NCI-H1105 treated with DMSO at 0.1 percent for 48 hours (cell line): ENCODE results near the gene REXO4.
"Not testable (repeated sequence)": the region's sequence is repeated elsewhere in the genome, so short reads cannot be mapped to it uniquely, and the experiment has no call there.

Experiments used
- DNase-seq: peaks from one replicate; lab custom pipeline; 2025; lab: John Stamatoyannopoulos, UW

The REXO4 gene

GRCh38 chr9:133420392-133420827, 2.6 kb upstream of the REXO4 start:
- DNase-seq: no peak

- DNase-seq: no peak
These were observed 1.2 kb upstream of the REXO4 start for GRCh38 chr9:133419005-133419404.

DNA sequence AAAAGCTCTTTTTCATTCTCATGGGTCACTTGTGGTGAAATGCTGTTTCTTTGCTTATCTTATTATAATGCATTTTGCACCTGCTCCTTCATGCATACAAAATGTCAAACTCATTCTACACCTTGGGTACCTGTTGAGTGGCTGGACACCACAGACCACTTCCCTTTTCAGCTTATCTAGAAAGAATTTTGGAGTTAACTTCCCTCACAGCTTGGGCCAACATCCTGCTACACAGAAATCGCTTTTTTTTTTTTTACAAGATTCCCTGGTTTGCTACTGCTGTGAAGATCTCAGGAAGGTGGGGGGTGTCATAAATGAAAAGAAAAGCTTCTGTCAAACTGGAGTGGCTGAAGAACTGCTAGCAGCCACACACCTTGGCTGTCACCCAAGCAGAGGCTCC, 2.6 kb downstream of the REXO4 start:
- no peak for DNase-seq

DNA sequence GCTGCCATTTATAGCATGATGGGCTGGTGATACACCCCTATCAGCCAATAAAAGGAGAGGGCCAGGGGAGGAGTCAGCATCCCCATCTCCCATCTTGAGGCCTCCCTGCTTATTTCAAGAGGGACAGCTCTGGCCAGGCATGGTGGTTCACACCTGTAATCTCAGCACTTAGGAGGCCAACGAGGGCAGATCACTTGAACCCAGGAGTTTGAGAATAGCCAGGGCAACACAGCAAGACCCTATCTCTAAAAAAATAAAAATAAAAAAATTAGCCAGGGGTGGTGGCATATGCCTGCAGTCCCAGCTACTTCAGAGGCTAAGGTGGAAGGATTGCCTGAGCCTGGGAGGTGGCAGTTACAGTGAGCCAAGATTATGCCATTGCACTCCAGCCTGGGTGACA, 9.8 kb downstream of the REXO4 start:
- no peak for DNase-seq

DNA sequence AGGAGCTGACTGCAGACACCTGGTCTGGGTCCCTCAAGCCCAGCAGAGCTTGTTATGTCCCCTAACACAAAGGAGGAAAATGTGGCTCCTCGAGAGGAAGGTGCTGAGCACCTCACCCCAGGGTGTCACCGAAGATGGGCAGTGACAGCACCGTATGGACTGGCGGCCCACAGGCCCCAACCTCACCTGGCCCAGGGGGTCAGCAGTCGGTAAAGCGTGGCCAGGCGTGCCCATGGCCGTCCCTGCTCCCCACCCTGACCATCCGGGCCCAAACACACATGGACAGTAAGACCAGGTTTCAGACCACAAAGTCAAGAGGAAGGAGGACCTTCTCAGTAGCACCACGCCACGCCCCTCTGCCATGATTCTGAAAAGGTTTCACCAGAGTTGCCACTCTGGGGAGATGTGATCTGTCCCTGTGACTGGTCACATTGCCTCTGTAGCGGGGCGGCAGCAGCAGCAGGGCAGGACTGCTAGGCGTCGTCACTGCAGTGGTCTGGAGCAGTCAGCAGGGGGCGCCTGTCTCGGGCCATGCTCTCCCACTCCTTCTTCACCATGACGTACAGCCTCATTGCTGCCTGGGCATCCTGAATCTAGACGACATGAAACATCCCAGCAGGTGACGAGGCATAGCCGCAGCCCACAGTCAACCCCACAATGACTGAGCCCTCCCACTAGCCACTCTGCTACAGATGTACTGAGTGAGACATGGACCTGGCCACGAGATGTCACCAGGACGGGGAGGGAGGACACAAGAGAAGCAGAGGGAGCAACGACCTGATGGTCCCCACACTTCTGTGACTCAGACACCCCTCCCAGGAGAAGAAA, 11.1 kb downstream of the REXO4 start:
- DNase-seq: peak; percentile 58

- no peak for DNase-seq
These were observed 12.0 kb downstream of the REXO4 start for GRCh38 chr9:133405508-133406438.

DNA sequence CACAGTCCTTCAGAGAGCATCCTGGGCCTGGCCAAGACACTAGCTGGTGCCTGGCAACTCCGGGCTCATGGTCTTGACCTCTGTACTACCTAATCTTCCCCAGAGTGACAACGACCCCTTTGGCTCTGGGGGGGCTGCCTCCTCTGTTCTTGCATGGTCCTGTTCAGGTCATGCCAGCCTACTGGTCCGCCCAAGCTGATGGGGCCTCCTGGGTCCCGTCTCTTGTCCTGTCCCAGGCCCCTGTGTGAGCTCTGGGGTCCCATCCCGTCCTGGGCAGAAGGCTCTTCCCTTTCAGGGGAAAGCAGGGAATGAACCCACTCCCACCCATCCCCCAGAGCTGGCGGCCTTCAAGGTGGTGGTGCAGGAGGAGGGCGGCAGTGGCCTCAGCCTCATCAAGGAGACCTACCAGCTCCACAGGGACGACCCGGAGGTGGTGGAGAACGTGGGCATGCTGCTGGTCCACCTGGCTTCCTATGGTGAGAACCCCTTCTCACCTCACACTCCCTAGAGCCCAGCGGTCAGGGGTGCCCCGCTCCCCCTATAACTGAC, 13.3 kb downstream of the REXO4 start:
- DNase-seq: no peak

- no peak for DNase-seq
These were observed 13.9 kb downstream of the REXO4 start for GRCh38 chr9:133403766-133404453.

DNA sequence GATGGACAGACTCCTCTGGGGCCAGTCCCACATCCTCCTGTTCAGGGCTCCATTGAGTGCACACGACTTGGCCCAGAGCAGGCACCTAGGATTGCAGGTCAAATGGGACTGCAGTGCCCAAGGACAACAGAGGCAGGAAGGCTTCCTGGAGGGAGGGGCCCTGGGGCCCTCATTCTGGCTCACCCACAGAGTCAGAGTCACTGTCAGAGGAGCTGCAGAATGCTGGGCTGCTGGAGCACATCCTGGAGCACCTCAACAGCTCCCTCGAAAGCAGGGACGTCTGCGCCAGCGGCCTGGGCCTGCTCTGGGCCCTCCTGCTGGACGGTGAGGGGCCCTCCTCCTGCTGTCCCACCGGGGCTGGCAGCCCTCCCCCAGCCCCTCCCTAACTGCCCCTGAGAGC, 15.1 kb downstream of the REXO4 start:
- DNase-seq: no peak

- no peak for DNase-seq
These were observed 16.2 kb downstream of the REXO4 start for GRCh38 chr9:133401588-133401987.

GRCh38 chr9:133400292-133400691, 17.5 kb downstream of the REXO4 start:
- DNase-seq: no peak

DNA sequence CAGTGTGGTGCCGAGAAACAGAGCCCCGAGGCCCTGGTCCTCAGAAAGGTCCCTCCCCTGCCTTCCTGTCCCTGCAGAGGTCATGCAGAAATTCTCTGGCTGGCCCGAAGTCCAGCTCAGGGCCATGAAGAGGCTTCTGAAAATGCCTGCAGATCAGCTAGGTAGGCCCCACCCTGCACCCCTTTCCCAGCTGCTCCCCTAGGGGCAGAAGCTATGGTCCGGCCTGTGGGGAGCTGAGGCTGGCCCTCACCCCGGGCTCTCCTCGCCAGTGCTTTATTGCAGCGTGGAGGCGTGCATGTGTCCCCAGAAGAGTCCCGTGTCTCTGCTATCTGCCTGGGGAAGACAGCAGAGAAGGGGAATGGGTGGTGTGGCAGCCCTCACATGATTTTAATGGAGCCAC, 19.9 kb downstream of the REXO4 start:
- DNase-seq: no peak

GRCh38 chr9:133397370-133397769, 20.4 kb downstream of the REXO4 start:
- DNase-seq: no peak

DNA sequence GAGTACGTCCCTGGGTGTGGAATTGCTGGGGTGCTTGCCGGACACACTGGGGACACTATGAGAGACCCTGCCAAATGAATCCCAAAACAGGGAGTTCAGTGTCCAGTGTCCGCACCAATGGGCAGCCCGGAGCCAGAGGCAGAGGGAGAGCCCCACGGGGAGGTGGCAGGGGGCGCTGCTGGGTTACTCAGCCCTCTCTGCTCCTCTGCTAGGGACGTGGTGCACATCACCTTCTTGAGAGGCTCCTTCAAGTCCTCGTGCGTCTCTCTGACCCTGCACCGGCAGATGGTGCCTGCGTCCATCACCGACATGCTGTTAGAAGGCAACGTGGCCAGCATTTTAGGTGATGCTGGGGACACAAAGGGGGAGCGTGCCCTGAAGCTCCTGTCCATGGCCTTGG, 20.9 kb downstream of the REXO4 start:
- DNase-seq: no peak

DNA sequence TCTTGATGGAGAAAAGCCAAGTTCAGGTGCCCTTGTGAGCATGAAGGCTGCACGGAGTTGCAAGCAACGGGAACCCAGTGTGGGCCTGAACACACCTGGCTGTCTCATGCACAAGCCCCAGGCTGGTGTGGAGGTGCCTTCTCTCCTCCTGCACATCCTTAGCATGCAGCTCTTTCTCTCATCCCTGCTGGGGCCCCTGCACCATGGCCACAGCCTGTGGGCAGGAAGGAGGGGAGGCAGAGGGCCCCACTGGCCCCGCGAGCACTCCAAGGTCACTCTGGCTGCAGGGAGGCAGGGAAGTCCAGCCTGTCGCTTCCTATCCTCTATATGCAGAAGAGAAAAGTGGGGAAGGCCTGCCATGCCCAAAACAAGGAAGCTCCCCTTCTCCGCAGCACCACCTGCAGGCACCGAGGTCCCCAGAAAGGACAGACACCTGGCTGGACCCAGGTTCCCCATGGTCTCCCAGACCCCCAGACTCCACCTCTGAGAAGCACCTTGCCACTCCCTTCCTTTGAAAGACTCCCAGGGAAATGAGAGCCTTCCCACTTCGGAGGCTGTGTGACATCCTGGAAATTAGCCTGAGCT, 23.0 kb downstream of the REXO4 start:
- no peak for DNase-seq

DNA sequence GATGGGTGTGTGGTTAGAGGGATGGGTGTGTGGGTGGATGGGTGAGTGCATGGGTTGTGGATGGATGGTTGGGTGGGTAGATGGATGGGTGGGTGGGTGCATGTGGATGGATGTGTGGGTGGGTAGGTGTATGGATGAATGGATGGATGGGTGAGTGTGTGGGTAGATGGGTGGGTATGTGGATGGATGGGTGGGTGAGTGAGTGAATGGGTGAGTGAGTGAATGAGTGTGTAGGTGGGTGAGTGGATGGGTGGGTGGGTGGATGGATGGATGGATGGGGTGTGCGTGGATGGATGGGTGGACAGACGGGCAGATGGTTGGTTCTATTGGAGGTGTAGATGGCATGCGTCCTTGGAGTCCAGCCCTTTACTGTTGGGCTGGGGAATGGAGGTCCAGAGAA, 24.4 kb downstream of the REXO4 start:
- DNase-seq: no peak

DNA sequence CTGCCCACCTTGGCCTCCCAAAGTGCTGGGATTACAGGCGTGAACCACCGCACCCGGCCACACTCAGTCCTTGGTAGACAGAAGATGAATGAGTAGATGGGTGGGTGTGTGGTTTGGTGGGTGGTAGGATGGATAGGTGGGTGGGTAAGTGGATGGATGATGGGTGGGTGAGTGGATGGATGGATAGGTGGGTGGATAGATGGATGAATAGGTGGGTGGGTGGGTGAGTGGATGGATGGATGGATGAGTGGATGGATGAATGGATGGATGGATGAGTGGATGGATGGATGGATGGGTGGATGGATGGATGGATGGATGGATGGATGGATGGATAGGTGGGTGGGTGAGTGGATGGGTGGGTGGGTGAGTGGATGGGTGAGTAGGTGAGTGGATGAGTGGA, 25.5 kb downstream of the REXO4 start:
- not testable (repeated sequence) for DNase-seq

DNA sequence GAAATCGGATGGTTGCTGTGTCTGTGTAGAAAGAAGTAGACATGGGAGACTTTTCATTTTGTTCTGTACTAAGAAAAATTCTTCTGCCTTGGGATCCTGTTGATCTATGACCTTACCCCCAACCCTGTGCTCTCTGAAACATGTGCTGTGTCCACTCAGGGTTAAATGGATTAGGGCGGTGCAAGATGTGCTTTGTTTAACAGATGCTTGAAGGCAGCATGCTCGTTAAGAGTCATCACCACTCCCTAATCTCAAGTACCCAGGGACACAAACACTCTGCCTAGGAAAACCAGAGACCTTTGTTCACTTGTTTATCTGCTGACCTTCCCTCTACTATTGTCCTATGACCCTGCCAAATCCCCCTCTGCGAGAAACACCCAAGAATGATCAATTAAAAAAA, 26.4 kb downstream of the REXO4 start:
- not testable (repeated sequence) for DNase-seq

DNA sequence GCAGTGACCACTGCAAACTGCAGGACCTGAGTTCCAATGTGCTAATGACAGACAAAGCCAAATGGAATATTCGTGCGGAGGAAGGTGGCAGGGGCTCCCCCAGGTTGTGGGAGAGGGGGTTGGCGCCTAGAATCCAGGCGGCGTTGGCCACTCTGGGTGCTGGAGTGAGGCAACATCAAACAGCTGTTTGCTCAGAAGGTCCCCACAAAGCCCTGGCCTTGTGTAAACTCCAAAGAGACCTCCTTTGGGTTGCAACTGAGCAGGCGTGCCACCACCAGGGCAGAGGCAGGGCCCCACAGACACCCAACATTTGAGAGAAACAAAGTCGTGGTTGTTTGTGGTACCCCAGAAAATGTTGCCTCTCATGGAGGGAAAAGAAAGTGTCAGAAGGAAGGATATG, 27.1 kb downstream of the REXO4 start:
- DNase-seq: no peak

DNA sequence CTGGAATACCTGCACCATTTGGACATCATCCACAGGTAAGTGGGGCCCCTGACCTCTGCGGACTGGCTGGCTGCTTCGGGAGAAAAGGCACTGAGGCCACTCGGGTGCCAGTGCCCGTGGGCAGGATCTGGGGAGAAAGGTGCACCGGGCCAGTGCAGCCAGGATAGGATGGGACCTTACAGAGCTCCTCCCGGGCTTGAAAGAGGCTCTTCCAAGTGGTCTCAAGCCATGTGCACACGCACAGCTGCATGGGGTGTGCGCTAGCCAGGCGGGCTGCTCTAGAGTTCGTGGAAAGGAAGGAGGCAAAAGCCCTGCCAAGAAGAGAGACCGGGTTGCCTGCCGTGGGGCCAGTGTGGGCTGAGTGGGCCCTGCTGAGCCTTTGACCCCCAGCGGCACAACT, 28.2 kb downstream of the REXO4 start:
- no peak for DNase-seq

DNA sequence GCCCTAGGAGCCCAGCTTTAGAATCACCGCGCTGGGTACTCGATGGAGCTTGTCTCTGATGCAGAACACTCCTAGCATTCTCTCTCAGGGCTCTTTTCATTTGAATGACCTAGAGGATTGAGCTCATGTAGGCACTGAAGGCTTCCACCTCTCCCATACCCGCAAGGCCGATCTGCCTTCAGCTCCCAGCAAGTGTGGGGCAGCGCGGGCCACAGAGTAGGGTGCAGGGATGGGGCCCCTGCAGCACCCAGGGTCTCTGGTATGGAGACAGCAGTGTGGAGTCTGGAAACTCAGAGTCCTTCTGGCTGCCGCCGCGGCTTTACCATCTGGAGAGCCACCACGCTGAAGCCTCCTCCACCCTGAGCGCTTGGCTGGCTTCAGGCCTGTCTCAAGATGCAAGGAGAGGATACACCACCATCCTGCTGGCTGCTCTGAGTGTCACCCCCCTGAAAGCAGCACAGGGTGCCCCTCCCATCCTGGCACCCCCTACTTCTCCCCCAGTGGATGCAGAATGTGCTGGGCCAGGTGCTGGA, 28.7 kb downstream of the REXO4 start:
- no peak for DNase-seq

DNA sequence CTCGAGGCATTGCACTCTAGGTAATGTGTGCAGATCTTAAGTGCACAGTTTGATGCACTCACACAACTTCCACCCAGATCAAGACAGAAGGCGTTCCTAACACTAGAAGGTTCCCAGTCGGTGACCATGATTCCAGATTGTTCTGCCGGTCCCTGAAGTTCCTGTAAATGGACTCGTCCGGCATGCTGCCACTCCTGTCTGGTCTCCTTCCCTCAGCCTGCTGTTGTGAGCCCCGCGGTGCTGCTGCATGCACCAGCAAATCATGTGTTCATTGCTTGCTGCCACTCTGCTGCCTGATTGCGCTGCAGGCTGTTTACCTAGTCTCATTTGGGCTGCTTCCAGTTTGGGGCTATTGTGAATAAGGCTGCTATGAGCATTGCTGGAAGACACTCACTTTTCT, 30.1 kb downstream of the REXO4 start:
- no peak for DNase-seq
